Limb (tissue), 2 donors: ENCODE results near the gene DOK3.

Experiments
- DNase-seq, 2 donors: peaks; one replicate each; pipeline ENCODE4 v3.0.0-alpha.2; 2016; ENCODE audit errors: extremely low spot score in 2 of 2

DOK3 gene

GRCh38 chr5:177509381-177509951 is at the start of gene DOK3:
Gene DOK3, minus strand, starts transcription at chr5:177509826. Its CDS starts 286 bp downstream, at chr5:177509540.
- no peak for DNase-seq

- DNase-seq, result no peak
Measured at GRCh38 chr5:177557796-177558195, 48.2 kb upstream of the DOK3 start.

- DNase-seq, result no peak
Measured at GRCh38 chr5:177557041-177557647, 47.5 kb upstream of the DOK3 start.

- no peak for DNase-seq
Measured at GRCh38 chr5:177555665-177556064, 46.0 kb upstream of the DOK3 start.

- DNase-seq, result no peak
Measured at GRCh38 chr5:177555228-177555627, 45.6 kb upstream of the DOK3 start.

GRCh38 chr5:177554474-177555111 is 45.0 kb upstream of the DOK3 start, which contains the start of gene FAM193B:
Gene FAM193B, minus strand, starts transcription at chr5:177554563. Its CDS starts 105 bp downstream, at chr5:177554458.
- DNase-seq, result peak; percentile 87 to 97

- DNase-seq, result peak in 1 of 2 donors; percentile 69
Measured at GRCh38 chr5:177553671-177554429, 44.2 kb upstream of the DOK3 start.

- DNase-seq, result no peak
Measured at GRCh38 chr5:177552839-177553455, 43.3 kb upstream of the DOK3 start.

GRCh38 chr5:177550122-177550521 is 40.5 kb upstream of the DOK3 start:
- DNase-seq, result no peak

GRCh38 chr5:177548495-177548894 is 38.9 kb upstream of the DOK3 start:
- no peak for DNase-seq

GRCh38 chr5:177547736-177548135 is 38.1 kb upstream of the DOK3 start:
- DNase-seq, result no peak

- DNase-seq, result no peak
Measured at GRCh38 chr5:177546258-177546741, 36.7 kb upstream of the DOK3 start.

- peak in 1 of 2 donors; percentile 40 for DNase-seq
Measured at GRCh38 chr5:177545487-177546257, 36.0 kb upstream of the DOK3 start.

- no peak for DNase-seq
Measured at GRCh38 chr5:177542816-177543465, 33.3 kb upstream of the DOK3 start.

- DNase-seq, result no peak
Measured at GRCh38 chr5:177540438-177540837, 30.8 kb upstream of the DOK3 start.

- DNase-seq, result no peak
Measured at GRCh38 chr5:177539411-177539810, 29.8 kb upstream of the DOK3 start.

GRCh38 chr5:177538876-177539275 is 29.2 kb upstream of the DOK3 start:
- DNase-seq, result no peak

GRCh38 chr5:177537389-177538361 is 28.0 kb upstream of the DOK3 start:
- DNase-seq, result no peak

GRCh38 chr5:177536386-177536785 is 26.8 kb upstream of the DOK3 start:
- no peak for DNase-seq
